ENCODE results near the gene RECQL5. TPM values are rescaled to one million over a fixed set of nuclear protein-coding genes. Genes with fewer than 3 reads are reported as not detected.
"Not testable (repeated sequence)": the region's sequence is repeated elsewhere in the genome, so short reads cannot be mapped to it uniquely, and the experiment has no call there.

Gene RECQL5
- total RNA-seq, 1 experiment from 2014 or later = 14.5 TPM

DNA sequence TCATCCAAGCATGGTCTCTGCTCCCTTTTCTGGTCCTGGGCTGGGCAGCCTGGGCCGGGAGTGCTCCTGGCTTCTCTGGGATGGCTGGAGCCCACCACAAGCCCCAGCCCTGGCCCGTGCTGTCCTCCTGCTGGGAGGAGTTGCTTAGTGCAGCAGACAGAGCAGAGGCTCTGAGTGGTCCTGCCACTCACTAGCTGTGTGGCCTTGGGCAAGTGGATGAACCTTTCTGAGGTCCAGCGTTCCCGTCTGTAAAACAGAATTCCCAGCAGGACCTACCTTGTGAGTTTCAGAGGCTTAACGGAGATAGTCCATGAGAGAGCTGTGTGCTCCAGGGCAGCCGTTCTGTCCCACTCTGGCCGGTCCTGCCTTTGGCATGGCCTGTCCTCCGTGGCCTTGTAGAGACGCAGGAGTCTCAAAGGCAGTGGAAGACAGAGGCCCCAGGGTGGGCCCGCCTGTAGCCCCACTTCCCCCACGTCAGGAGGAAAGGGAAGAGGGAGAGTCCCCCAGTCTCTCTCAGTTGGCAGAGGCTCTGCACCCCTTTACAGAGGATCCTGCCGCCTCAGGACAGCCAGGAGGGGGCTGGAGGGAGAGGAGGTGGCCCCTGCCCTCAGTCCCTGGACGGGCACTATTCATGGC lies 71.6 kb downstream of the RECQL5 start:
- no peak for DNase-seq (ENCODE audit: low read depth)

DNA sequence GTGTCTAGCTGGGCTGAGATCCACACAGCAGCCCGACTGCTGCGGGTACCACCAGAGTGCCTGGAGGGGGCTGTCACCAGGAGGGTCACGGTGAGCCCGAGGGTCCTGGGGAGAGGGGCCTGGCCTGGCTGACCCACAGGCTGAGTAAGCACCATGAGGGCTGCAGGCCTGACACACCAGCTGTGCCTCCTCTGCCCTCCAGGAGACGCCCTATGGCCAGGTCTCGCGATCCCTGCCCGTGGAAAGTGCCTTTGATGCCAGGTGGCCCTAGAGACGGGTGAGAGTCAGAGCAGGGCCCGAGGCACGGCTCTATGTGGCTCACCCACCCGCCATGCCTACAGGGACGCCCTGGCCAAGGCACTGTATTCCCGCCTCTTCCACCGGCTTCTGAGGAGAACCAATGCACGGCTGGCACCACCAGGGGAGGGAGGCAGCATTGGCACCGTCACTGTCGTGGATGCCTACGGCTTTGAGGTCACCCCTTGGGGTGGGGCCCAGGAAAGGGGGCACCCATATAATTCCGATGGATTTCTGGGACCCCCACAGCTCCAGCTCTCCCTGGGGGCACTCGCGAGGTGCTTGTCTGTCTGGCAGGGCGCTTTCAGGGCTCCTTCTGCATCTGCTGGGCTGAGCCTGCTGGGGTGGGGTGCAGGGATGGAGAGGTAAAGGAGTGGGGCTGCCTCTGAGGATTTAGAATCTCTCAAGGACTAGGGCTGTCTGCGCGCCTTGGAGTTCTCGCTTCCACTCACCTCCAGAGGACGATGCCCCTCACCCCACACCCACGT lies 72.3 kb downstream of the RECQL5 start:
- DNase-seq (ENCODE audit: low read depth) = no peak

DNA sequence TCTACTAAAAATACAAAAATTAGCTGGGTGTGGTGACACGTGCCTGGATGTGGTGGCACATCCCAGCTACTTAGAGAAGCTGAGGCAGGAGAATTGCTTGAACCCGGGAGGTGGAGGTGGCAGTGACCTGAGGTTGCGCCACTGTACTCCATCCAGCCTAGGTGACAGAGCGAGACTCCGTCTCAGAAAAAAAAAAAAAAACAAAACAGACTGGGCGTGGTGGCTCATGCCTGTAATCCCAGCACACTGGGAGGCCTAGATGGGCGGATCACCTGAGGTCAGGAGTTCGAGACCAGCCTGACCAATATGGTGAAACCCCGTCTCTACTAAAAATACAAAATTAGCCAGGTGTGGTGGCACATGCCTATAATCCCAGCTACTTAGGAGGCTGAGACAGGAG lies 73.5 kb downstream of the RECQL5 start:
- not testable (repeated sequence) for DNase-seq (ENCODE audit: low read depth)

DNA sequence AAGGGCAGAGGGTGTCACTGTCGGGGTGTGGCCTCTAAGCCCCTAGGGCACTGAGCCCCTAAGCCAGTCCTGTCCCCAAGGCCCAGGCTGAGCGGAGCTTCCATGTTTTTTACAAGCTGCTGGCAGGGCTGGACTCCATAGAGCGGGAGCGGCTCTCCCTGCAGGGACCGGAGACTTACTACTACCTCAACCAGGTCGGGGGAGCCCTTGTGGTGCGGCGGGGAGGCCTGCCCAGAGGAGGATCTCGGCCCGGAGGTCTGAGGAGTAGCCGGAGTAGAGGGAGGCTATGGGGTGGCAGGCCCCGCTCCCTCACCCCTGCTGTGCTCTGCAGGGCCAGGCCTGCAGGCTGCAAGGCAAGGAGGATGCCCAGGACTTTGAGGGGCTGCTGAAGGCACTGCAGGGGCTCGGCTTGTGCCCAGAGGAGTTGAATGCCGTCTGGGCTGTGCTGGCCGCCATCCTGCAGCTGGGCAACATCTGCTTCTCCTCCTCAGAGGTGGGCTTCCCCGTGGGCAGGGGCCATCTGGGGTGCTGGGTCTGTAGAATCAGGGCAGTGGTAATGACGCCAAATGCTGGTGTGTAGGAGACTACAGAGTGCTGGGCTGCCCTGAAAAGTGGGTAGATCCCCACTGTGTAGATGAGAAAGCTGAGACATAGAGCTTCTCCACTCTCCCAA lies 74.5 kb downstream of the RECQL5 start:
- DNase-seq (ENCODE audit: low read depth) = no peak

DNA sequence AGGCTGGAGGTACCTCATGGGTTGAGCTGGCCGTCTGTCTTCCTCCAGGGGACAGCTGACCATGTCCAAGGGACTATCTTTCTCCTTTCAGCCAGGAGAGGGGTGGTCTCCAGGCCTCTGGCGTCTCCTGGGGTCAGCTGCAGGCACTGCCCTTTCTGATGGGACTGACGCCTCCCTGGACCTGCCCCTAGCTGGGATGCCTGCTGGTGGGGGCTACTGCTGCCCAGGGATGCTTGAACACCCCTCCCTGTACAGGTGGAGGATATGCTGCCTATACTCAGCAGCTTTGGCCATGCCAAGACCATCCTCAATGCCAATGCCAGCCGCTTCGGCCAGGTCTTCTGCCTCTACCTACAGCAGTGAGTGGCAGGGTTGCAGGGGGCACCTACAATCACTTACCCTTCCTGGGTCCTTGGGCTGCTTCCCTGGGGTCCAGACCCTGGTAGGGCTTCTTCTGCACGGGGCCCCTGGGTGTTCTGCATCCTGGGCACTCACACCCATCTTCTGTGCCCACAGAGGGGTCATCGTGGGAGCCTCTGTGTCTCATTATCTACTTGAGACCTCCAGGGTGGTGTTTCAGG lies 75.1 kb downstream of the RECQL5 start:
- DNase-seq (ENCODE audit: low read depth) = no peak

DNA sequence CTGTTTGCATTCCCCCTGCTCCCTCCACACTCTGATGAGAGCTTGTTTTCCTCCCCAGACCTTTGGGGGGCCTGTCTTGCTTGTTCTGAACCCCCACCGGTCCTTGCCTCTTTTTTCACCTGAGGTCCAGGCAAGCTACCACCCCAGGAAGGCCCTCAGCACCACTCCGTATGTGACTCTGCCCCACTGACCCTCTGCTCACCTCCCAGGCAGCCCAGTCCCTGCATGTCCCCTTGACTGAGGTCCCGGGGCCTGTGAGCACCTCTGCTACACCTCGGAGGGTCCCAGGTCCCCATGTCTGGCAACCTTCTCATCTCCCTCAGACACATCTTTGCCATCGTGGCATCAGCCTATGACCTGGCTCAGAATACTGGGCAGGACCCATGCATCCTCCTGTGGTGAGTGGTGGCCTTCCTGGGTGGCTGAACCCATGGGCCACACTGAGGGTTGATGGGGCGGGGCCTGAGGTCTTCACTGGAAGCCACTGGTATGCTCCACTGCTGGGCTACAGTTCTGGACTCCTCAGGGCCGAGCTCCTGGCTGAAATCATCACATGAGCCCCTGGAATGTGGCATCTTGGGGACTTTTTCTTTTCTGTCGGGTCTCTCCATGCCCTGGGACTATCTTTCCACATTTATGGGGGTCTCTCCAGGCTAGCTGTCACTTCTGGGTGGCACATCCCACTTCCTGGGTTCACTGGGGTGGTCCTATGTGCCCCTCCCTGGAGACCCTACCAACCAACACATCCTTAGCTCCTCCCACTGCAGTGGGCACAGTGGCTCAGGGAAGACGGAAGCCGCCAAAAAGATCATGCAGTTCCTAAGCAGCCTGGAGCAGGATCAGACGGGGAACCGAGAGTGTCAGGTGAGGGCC lies 75.9 kb downstream of the RECQL5 start:
- DNase-seq (ENCODE audit: low read depth) = no peak

DNA sequence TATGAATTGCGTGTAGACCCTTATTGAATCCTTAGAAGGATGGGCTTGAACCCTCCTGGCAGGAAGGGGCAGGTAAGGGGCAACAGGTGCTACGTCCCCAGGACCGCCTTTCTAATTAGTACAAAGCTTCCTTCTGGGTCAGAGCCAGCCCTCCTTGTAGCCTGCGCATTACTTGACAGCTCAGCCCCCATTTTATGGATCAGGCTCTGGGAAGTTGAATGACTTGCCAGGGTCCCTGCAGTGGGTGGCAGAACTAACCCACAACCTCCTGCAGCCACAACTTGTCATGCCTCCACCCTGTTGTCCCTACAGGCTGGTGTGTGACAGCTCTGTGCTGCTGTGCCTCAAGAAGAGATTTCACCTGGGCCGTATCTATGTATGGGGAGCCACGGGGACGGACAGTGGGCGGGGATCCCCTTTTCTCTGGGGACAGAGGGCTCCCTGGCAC lies 76.6 kb downstream of the RECQL5 start:
- no peak for DNase-seq (ENCODE audit: low read depth)

DNA sequence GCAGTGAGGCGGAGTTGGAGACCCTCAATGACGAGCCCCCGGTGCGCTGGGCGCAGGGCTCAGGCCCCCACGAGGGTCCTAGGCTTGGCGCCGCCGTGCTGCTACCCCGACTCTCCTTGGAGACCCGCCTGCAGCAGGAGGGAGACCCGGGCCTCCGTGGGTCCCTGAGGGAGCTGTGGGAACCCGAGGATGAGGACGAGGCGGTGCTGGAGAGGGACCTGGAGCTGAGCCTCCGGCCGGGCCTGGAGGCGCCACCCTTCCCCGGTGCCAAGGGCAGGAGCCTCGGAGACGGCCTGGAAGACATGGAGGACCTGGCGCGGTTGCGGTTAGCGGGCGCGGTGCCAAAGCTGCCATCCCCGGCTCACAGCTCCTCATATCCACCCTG lies 77.0 kb downstream of the RECQL5 start:
- no peak for DNase-seq (ENCODE audit: low read depth)

DNA sequence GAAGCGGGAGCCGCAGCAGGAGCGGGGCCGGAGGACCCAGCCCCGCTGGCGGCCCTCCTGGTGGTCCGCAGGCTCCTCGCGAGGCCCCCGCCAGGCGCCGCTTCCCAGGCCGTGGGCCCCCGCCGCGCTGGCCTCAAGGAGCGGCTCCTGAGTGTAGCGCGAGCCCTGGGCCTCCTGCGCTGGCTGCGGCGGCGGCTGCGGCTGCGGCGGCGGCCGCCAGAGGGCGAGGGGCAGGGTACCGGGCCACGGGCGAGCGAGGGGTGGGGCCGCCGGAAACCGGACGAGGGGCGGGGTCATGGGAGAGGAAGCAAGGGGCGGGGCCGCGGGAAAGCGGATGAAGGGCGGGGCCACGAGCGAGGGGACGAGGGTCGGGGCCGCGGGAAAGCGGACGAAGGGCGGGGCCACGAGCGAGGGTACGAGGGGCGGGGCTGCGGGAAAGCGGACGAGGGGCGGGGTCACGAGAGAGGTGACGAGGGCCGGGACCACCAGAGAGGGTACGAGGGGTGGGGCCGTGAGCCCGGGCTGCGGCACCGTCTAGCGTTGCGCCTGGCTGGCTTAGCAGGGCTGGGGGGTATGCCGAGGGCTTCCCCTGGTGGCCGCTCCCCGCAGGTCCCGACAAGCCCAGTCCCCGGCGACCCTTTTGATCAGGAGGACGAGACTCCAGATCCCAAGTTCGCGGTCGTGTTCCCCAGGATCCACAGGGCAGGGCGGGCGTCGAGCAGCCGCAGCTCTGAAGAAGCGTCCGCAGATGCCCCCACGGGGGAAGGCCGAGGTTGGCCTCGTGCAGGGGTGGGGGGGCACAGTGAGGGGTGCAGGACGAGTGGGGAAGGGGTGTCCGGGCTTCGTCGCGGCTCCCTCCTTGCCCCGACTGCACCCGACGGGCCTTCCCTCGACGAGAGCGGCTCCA lies 77.7 kb downstream of the RECQL5 start:
- DNase-seq (ENCODE audit: low read depth) = peak; percentile 61

DNA sequence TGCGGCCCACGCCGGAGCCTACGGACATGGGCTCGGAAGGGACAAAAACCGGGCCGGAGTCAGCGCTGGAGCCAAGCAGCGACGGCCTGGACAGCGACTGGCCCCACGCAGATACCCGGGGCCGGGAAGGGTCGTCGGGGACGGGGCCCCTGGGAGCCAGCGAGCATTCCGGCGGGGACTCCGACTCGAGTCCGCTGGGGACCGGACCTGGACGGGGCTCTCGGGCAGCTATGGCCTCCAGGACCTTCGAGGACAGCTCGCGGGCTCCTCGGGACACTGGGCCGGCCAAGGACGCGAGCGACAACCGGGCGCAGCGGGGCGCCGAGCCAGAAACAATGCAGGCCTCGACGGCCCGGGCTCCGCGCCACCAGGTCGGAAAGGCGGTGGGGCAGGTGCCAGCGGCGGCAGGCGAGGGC lies 78.3 kb downstream of the RECQL5 start:
- DNase-seq (ENCODE audit: low read depth) = no peak

DNA sequence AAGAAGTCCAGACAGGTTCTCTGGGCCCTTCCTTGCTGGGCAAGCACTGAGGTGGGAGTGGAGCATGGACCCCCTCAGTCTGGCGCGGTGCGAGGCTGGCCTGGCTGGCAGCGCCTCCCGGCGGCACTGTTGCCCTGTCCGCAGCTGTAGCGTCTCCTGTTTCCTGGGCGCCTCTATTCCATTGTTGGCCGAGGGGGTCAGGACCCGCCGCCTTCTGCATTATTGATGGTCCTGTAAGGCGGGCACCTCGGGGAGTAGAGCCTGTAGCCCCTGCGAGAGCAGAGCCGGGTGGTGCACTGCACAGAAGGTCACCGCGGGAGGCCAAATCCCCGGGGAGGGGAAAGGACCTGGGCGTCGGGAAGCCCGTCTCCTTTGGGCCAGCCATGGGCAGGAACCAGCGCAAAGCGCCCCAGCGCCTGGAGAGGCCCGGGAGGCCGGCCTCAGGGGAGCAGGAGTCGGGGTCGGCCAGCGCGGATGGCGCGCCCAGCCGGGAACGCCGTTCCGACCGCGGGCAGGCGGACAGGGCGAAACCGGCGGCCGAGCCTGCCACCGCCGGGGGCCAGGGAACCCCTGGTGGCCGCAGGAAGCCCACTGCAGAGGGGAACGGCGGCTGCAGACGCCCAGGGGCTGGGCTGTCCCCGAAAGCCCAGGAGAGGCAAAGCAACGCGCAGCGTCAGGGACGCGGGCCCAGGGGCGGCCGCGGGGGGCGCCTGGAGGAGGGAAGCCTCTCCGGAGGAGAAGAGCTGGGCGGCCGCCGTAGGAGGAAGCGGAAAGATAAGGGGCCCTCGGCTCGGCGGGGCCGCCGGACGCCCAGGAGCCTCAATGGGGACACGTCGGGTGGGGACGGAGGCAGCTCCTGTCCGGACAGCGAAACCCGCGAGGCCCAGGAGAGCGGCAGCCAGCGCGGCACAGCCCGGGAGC lies 79.0 kb downstream of the RECQL5 start, which contains the start of gene MYO15B:
Gene MYO15B, plus strand, starts transcription at position 126 of the 921 bp plus-strand sequence. Its CDS starts 258 bp downstream, at position 384.
- no peak for DNase-seq (ENCODE audit: low read depth)

DNA sequence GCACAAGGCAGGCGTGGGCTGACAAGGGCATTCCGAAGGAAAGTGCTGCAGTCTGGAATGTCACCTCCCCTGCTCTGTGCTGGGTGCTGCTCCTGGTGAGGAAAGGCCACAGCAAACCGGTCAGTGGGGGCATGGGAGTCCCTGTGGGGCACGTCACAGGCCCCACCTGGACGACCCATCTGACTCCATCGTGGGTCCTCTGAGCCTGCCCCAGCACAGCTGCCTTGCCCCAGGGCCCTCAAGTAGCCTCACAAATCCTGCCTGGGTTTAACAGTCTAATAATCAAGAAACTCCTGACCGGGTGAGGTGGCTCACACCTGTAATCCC lies 82.1 kb downstream of the RECQL5 start:
- no peak for DNase-seq (ENCODE audit: low read depth)

DNA sequence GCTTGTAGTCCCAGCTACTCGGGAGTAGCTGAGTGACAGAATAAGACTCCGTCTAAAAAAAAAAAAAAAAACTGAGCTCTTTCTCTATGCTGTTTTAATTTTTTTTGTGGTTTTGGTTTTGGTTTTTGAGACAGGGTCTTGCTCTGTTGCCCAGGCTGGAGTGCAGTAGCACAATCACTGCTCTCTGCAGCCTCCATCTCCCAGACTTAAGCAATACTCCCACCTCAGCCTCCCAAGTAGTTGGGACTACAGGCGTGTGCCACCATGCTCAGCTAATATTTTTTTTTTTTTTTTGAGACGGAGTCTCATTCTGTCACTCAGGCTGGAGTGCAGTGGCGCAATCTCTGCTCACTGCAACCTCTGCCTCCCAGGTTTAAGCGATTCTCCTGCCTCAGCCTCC lies 83.8 kb downstream of the RECQL5 start:
- DNase-seq (ENCODE audit: low read depth) = not testable (repeated sequence)

DNA sequence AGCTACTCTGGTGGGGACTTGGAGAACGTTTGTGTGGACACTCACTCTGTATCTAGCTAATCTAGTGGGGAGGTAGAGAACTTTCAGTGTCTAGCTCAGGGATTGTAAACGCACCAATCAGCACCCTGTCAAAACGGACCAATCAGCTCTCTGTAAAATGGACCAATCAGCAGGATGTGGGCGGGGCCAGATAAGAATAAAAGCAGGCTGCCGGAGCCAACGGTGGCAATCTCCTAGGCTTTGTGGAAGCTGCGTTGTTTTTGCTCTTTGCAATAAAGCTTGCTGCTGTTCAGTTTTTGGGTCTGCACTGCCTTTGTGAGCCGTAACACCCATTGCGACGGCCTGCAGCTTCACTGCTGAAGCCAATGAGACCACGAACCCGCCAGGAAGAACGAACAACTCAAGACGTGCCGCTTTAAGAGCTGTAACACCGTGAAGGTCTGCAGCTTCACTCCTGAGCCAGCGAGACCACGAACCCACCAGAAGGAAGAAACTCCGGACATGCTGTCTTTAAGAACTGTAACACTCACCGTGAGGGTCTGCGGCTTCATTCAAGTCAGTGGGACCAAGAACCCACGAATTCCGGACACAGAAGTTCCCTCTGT lies 85.7 kb downstream of the RECQL5 start:
- not testable (repeated sequence) for DNase-seq (ENCODE audit: low read depth)

Data from LHCN-M2 (cell line).